ENCODE measurements around the gene HLCS. TPM values are rescaled to one million over a fixed set of nuclear protein-coding genes. Genes with fewer than 3 reads are reported as not detected.
A peak's percentile ranks its signal among the peaks of the same experiment; 100 is the strongest.

The HLCS gene
- total RNA-seq, 1 experiment from 2014 or later: 12.7 TPM

DNA sequence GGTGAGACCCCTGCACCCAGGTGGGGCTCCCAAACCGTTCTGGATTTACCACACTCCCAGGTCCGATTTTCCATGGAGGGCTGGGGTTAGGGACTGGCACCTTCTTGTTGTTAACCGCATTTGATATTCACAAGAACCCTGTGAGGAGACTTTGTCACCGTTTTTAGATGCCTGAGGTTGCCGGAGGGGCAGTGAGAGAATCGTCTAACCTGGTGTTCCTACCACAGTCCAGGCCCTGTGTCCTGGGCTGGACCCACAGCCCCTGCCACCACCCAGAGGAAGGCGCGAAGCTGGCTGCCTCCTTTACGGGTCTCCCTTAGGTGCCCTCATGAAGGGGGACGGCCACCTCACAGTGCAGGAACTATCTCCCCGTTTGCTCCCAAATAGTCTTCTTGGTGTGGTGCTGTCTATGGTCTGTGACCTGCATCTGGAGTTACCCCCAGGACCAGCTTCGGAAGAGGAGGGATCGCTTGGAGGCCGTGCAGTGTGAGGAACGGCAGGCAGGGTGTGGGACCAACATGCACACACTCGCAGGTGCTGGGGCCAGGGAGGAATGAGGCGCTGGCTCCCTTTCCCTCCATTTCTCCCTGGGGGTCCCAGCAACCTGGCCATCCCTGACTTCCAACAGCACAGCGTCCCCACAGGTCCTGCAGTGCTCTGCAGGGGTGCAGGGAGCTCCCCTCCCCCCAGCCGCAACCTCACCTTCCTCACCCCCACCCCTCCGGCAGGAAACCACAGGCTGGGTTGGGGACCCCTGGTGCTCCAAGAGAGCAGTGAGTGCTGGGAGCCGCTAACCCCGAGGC, 260.6 kb downstream of the HLCS start:
- Histone ChIP-seq H4K8ac (replicated peaks; ENCODE audit: insufficient read length, low read depth, low read length) (no peak overlapping the region), H3K56ac (ENCODE audit: insufficient read length, low read depth, low read length) (no peak overlapping the region), H3K9me3 (ENCODE audit: control insufficient read depth, low read depth, low read length) (no peaks in the 10 kb centered on the region), H3K23ac (ENCODE audit: insufficient read length, low read depth, low read length) (no peak overlapping the region), H2BK15ac (ENCODE audit: low read depth, low read length) (no peak overlapping the region), H3K23me2 (ENCODE audit: insufficient read length, low read depth, low read length, poor library complexity, severe bottlenecking) (peaks cover 11% of the 10 kb centered on the region), H2AFZ (ENCODE audit: low read length) (no peak overlapping the region), H3K14ac (ENCODE audit: insufficient read depth, low read length) (no peak overlapping the region), H3K9ac (ENCODE audit: extremely low read depth, insufficient read length, low read length) (no peak overlapping the region), H3K27ac (ENCODE audit: insufficient read length, low read depth, low read length) (no peak overlapping the region), H3K79me2 (ENCODE audit: insufficient read depth, low read length) (no peaks in the 10 kb centered on the region), H2BK120ac (ENCODE audit: low read depth, low read length, poor library complexity, severe bottlenecking) (no peak overlapping the region), H2BK5ac (ENCODE audit: insufficient read length, low read length) (no peak overlapping the region), H4K5ac (ENCODE audit: insufficient read length, low read depth, low read length) (no peak overlapping the region), H2AK5ac (ENCODE audit: insufficient read length, low read length) (no peak overlapping the region), H3K18ac (ENCODE audit: insufficient read length, low read depth, low read length) (no peak overlapping the region), H3K4ac (ENCODE audit: low read depth, low read length) (no peak overlapping the region), H3T11ph (ENCODE audit: low read length) (no peak overlapping the region), H2BK20ac (ENCODE audit: low read depth, low read length, poor library complexity, severe bottlenecking) (no peak overlapping the region), H3K4me2 (ENCODE audit: insufficient read depth, insufficient read length, low read length) (peak overlapping the region; percentile 23), H3K79me1 (ENCODE audit: insufficient read depth, low read depth, low read length, poor library complexity, severe bottlenecking) (no peaks in the 10 kb centered on the region), H3K27me3 (ENCODE audit: insufficient read depth, low read length) (peaks cover 92% of the 10 kb centered on the region), H3K4me1 (ENCODE audit: insufficient read depth, low read length) (0 out of 2 replicates have a peak, but pooled peaks cover 2% of the 10 kb centered on the region), H4K20me1 (ENCODE audit: control insufficient read depth, insufficient read depth, insufficient read length) (peaks cover 2% of the 10 kb centered on the region), H2BK12ac (ENCODE audit: insufficient read length, low read depth, low read length) (no peak overlapping the region), H4K91ac (ENCODE audit: insufficient read length, low read depth, low read length) (no peak overlapping the region)
- Mint-ChIP-seq H3K27ac (no peak overlapping the region), H3K4me3 (peak overlapping the region in 1 of 2 experiments; percentile 74; a peak in 3 of 5 replicates), H3K27me3 (ENCODE audit: low read depth) (peaks cover 100% of the 10 kb centered on the region), H3K4me1 (peaks cover 41 to 60% of the 10 kb centered on the region in 2 experiments), H3K9me3 (peaks cover 4 to 10% of the 10 kb centered on the region in 2 experiments; a peak in 3 of 5 replicates), H3K36me3 (ENCODE audit: insufficient read depth in 1 of 3, low read depth in 3 of 3) (peaks cover 0 to 4% (median 1%) of the 10 kb centered on the region in 3 experiments; a peak in 3 of 7 replicates)
- TF ChIP-seq, protein P1, sequence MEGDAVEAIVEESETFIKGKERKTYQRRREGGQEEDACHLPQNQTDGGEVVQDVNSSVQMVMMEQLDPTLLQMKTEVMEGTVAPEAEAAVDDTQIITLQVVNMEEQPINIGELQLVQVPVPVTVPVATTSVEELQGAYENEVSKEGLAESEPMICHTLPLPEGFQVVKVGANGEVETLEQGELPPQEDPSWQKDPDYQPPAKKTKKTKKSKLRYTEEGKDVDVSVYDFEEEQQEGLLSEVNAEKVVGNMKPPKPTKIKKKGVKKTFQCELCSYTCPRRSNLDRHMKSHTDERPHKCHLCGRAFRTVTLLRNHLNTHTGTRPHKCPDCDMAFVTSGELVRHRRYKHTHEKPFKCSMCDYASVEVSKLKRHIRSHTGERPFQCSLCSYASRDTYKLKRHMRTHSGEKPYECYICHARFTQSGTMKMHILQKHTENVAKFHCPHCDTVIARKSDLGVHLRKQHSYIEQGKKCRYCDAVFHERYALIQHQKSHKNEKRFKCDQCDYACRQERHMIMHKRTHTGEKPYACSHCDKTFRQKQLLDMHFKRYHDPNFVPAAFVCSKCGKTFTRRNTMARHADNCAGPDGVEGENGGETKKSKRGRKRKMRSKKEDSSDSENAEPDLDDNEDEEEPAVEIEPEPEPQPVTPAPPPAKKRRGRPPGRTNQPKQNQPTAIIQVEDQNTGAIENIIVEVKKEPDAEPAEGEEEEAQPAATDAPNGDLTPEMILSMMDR (conservative IDR thresholded peaks at IDR 0.05): peak; percentile 64
- no CpG with 5 or more reads among the region's 22 CpGs for WGBS (ENCODE audit: extremely low coverage, insufficient read length, low lambda C conversion rate)
- peak; percentile 81 for DNase-seq

All from H9 (cell line).